HG02798 (cell line): Measurements from ENCODE around the gene MCM9.

Experiments used
- ATAC-seq: cut with Tn5 transposase; IDR thresholded peaks from one replicate; pipeline ENCODE4 v1.9.1; 2021; ENCODE audit warnings: mild to moderate bottlenecking; ENCODE audit not compliant: unreplicated experiment, poor library complexity

MCM9 gene

DNA sequence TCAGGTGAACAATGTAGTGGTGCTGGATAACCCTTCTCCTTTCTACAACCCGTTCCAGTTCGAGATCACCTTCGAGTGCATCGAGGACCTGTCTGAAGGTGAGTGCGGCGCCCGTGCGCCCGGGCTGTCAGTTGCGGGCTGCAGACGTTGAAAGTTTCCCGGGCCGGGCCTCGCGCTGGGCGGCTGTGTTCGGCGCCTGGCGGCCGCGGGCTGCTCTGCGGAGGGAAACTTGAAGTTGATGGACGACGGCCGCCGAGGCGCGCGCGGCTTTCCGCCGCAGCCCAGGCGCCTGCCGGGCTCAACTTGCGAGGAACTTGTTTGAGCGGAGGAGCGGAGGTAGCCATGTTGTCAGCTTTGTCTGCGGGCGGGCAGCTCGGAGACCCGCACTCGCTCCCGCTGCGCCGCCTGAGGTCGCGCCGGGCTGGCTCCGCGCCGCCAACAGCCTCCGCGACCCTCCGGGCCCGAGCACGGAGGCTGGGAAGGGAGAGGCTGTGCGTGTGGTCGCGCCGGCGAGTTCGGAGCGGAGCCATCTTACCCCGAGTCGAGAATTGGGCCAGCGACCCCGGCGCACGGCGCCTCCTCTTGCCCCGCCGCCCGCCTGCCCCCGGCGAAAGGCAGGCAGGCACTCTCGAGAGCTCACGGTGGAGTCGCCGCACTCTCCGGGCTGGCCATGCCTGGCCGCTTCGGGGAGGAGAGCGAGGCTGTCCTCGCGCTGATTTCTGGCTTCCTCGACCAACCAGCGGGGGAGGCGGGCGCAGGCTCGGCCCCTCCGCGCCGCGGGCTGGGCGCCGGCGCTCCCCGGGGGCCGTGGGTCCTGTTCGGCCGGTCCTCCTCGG is 40.3 kb downstream of the MCM9 start:
- ATAC-seq: peak; percentile 50

DNA sequence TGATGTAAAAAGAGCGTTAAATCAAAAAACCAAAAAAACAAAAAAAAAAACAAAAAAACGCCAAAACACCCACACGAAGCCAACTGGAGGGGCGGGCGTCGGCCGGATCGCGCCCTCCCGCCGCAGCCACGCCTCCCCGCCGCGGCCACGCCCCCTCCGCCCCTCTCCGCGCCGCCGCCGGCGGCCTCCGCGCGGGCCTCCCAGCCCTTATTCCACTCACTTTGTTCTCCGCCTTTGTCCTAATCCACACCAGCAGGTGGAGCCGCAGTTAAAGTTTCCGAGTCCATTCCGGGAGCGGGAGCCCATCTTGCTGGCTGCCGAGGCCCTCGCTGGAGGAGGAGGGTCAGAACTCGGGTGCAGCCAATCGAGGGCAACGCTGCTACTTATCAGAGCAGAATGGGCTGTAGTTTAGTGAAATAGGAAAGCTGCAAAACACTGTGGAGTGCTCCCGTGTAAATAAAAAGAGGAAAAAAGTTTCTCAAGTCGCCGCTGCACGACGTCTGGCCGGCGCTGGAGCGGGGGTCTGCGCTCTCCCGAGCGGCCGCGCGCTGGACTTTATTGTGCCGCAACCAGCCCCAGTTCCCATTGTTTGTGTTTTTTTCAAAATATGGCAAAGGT is 41.0 kb downstream of the MCM9 start, which contains the start of gene ASF1A:
Gene ASF1A (plus strand): TSS at position 346 of the 618 bp plus-strand sequence. CDS start 262 bp downstream, at position 608.
- ATAC-seq: peak; percentile 77

DNA sequence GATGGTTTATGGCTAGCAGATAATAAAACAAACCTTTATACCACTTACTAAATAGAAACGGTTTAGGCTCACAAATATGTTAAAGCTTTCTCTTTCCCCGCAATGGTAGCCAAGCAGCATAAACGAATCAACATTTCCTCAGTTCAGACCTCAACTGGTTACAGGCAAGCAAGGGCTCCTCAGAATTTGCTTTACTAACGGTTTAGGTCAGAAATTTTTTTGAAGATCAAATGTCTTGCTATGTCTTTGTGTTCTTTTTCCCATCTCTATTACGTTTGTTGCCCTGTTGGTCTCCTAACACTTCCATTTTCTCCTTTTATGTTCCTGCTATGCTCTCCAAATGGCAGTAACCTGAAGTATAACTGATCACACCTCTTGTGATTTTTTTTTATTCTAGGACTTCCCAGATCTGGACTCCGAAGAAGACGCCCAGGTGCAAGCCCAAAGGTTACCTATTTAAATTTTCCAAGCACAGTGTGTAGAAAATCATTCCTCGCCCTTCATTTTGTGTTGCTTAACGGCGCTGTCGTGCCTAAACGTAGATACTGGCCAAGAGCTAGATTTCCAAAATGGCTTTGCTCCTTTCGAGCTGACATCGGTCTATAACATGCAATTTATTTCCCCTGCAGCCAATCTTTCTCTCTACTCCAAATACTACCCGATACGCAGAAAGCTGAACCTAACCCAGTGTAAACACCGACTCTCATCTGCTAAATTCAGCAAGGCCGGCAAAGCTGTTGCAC is 41.7 kb downstream of the MCM9 start:
- ATAC-seq: peak; percentile 13

DNA sequence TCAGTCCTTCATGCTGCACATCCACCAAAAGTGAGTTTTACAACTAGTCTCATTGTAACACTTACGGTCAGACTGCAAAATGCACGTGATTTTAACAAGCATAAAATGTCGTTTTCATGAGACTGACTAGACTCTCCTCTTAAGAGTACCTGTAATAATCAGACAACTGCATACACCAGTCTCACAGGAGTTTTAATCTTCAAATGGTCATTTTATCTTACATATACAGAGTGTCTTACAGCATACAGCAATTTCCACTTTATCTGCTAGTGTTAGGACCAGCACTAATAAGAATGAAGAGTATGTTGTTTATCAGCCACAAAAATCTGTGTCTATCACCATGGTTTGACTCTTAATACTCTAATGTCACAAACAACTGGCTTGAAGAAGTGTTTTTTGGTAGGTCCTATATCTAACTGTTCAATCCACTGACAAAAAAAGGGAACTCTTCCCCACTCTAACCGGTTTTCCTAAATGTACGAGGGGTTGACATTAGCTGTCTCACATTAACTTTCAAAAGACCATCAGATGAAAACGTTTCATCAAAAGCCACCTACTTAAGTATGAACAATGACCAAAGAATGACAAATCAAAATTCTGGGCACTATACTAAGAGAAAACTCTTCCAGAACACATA is 42.5 kb downstream of the MCM9 start:
- no peak for ATAC-seq

DNA sequence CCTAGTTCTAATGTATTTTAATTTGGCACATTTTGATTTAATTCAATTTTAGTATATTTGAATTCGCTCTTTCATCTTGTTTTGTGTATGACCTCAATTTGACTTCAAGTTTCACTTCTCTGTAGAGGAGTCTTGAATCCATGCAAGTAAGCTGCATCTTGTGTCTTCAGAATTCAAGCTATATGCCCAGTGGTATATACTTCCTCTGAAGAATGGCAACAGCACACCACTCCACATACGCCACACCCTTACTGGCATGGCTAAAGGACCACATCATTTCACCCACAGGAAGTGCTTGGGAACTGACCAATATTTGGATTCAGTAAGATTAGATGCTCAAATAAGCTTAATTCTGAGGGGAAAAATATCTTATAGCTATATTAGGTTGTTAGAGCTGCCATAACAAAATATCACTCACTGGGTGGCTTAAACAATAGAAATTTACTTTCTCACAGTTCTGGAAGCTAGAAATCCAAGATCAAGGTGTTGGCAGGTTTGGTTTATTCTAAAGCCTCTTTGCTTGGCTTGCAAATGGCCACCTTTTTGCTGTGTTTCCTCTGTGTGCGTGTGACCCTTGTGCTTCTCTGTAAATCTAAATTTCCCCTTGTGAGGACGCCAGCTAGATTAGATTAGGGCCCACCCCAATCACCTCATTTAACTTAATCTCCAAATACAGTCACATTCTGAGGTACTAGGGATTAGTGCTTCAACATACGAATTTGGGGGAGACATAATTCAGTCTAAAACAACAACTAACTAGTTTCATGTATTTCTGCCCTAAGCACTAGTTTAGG is 43.8 kb downstream of the MCM9 start:
- ATAC-seq: peak; percentile 8

DNA sequence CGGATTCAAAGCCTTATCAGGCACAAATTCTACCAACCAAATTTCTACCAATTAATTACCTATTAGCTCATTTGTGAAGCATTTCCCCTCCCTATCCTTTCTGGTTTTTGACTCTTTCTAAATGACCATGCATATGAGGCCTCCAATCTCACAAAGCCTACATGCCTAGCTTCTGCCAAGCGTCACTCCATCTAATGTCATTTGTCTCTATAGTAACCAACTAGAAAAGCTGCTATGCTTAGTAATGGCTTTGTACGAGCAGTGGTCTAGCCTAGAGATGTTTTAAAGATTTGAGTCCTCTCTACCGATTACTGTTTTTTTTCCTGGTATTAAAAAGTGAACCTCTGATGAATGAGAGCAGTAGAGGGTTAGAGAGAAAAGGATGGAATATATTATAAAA is 45.8 kb downstream of the MCM9 start:
- no peak for ATAC-seq

DNA sequence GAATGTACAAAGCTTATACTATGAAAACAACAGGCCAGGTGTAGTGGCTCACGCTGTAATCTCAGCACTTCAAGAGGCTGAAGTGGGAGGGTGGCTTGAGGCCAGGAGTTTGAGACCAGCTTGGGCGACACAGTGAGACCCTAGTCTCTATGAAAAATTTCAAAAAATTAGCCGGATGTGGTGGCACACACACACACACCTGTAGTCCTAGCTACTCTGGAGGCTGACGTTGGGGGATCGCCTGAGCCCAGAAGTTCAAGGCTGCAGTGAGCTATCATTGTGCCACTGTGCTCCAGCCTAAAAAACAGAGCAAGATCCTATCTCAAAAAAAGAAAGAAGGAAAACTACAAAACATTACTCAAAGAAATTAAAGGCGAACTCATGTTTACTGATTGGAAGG is 48.3 kb downstream of the MCM9 start:
- no peak for ATAC-seq

DNA sequence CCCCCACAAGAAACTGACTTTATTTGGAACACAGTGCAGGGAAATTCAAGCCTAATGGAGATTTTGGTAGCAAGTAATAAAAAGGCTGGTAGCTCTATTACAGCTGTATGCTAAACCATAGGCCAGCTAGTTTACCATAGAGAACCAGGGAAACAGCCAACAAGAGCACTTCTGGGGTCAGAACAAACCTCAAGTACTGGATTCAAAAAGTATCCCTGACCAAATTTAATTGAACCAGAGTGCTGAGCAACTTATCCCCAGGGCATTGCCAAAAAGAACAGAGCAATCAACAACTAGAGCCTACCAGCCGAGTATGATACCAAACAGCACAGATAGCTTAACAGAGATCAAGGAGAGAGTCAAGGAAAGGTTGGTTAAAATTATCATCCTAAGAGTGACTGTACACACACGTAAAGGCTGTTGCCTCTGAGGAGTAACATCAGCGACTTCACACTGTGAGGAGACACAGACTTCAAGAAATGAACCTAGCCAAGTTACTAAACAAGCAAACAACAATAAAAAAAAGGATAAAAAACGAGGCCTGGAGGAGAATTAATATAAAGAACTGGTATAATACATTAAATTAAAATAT is 52.5 kb downstream of the MCM9 start:
- ATAC-seq: no peak

DNA sequence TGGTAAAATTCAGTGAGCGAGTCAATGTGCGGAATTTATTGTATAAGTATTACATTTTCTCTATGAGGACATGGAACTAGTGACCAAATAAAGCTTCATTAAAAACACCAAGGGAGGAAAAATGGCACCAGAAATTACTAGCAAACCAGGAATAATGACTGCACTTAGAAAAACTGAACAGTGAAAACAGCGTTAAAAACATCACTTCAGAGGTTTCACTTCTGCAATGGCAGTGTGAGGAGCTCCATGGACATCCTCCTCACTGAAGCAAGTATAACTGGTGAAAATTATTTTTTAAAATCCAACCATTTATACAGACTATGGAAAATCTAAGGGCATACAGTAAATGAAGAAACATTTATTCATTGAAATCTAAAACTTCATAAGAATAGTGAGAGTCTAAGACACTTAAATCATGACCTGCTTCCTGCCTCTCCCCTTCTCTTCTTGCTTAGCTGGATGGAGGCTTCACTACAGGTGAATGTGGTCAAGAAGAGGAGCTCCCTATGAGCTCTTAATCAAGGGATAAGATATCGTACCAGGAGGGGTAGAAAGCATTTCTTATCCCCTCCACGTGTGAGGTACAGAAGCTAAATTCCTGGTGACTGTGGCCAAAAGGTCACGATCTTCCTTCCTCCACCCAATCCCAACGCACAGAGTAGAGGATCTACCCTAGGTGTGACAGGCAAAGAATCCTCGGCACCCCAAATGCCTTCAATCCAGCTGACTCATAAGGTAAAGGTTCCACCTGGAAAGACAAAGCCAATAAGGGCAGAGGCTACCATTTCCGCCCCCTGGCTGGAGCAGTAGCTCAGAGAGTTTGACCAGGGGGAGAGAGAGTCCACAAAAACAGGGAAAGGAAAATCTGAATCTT is 53.3 kb downstream of the MCM9 start:
- peak; percentile 93 for ATAC-seq

DNA sequence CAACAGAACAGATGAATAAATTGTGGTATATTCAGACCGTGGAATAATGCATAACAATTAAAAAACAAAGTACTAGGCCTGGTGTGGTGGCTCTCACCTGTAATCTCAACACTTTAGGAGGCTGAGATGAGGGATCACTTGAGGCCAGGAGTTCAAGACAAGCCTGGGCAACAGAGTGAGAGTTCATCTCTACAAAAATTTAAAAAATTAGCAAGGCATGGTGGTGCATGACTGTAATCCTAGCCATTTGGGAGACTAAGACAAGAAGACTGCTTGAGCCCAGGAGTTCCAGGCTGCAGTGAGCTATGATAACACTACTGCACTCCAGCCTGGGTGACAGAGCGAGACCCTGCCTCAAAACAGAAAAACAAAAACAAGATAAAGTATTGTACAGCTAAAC is 57.2 kb downstream of the MCM9 start:
- no peak for ATAC-seq

DNA sequence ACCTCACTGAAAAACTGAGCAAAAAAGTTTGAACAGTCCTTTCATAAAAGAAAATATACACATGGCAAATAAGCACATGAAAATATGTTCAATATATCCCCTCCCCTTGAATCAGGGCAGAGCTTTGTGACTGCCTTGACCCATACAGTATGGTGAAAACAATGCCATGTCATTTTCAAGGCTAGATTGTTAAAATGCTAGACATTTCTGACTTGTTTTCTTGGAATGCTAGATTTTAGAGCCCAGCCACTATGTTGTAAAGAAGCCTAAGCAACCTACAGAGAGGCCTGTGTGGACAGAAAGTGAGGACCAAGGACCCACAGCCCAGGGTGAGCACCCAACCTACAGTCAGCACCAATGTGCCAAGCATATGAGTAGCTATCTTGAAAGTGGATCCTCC is 58.1 kb downstream of the MCM9 start:
- no peak for ATAC-seq

DNA sequence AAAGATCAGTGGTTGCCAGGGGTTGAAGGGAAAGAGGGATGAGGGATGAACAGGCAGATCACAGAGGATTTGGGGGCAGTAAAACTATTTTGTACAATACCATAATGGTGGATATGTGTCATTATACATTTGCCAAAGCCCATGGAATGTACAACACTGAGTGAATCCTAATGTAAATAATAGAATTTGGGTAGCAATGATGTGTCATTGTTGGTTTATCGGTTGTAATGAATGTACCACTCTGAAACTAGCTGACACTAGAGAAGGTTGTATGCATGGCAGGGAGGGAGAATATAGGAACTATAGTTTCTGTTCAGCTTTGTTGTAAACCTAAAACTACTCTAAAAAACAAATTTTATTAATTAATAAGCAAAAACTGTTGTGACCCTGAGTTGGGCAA is 58.8 kb downstream of the MCM9 start:
- ATAC-seq: no peak

DNA sequence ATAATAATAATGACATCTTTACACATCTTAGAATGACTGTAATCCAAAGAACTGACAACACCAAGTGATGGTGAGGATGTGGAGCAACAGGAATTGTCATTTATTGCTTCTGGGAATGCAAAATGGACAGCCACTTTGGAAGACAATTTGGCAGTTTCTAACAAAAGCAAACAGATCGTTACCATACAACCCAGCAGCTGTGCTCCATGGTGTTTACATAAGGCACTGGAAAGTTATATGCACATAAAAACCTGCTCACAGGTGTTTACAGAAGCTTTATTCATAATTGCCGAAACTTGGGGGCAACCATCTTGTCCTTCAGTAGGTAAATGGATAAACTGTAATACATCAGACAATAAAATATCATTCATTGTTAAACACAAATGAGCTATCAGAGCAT is 59.3 kb downstream of the MCM9 start:
- ATAC-seq: no peak

DNA sequence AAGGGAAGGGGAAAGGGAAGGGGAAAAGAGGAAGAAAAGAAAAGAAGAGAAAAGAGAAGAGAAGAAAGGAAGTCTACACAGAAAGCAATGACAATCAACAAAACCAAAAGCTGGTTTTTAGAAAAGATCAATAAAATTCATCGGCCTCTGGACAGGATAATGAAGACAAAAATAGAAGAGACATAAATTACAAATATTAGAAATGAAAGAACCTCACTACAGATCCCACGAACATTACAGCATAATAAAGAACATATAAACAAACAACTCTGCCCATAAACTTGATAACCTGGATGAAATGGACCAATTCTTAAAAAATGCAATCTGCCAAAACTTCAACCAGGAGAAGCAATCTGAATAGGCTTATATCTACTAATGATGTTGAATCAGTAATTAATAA is 61.7 kb downstream of the MCM9 start:
- no peak for ATAC-seq

DNA sequence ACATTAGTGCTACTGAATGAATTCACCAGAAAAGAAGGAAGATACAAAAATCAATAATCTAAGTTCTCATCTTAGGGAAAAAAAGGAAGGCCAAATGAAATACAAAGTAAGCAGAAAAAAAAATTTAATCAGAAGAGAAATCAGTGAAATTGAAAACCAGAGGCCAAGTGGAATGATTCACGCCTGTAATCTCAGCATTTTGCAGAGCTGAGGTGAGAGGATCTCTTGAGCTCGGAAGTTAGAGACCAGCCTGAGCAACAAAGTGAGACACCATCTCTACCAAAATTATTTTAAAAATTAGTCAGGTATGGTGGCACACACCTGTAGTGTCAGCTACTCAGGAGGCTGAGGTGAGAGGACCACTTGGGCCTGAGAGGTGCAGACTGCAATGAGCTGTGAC is 62.2 kb downstream of the MCM9 start:
- ATAC-seq: no peak

DNA sequence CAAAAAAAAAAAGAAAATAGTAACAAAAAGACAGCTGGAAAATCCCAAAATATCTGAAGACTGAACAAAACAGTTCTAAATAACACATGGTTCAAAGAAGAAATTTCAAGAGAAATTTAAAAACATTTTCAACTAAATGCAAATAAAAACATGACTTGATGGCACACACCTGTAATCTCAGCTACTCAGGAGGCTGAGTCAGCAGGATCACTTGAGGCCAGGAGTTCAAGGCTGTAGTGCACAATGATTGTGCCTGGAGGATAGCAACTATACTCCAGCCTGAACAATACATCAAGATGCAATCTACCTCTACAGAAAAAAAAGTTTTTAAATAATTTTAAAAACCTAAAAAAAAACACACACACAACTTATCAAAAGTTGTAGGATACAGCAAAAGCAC is 62.6 kb downstream of the MCM9 start:
- ATAC-seq: no peak

DNA sequence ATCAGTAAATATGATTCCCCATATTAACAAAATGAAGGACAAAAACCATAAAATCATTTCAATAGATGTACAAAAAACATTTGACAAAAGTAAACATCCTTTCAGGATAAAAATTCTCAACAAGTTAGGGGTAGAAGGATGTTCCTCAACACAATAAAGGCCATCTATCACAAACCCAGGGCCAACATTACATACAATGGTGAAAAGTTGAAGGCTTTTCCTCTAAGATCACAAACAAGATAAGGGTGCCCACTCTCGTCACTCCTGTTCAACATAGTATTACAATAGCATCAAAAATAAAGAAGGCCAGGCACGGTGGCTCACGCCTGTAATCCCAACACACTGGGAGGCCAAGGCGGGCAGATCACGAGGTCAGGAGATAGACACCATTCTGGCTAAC is 63.6 kb downstream of the MCM9 start:
- ATAC-seq: no peak

DNA sequence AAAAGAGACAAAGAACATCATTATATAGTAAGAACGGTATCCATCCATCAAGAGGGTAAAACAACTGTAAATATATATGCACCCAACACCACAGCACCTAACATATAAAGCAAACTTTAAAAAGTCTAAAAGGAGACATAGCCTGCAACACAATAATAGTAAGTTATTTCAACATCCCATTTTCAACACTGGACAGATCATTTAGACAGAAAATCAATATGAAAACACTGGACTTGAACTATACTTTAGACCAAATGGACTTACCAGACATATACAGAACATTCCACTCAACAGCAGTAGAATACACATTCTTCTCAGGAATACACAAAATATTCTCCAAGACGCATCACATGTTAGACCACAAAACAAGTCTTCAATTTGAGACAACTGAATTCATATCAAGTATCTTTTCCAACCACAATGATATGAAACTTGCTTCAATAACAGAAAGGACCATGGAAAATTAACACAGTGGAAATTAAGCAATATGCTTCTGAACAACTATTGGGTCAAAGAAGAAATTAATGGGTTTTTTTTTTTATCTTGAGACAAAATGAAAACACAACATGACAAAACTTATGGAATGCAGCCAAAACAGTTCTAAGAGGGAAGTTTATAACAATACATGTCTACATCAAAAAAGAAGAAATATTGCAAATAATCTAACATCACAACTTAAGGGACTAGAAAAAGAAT is 64.9 kb downstream of the MCM9 start:
- no peak for ATAC-seq
